HG03159 (cell line): ENCODE data around the gene CYCS.
"Not testable (repeated sequence)": the region's sequence is repeated elsewhere in the genome, so short reads cannot be mapped to it uniquely, and the experiment has no call there.

Source experiments
- ATAC-seq: cut with Tn5 transposase; IDR thresholded peaks from one replicate; pipeline ENCODE4 v1.9.1; 2021; ENCODE audit warnings: mild to moderate bottlenecking, moderate library complexity; ENCODE audit not compliant: unreplicated experiment

CYCS gene

GRCh38 chr7:25119102-25119501 lies 6.0 kb downstream of the CYCS start:
- no peak for ATAC-seq

- ATAC-seq: peak; percentile 39
Observed at GRCh38 chr7:25118048-25118753, 6.9 kb downstream of the CYCS start.

GRCh38 chr7:25117226-25118047 lies 7.6 kb downstream of the CYCS start:
- peak; percentile 84 for ATAC-seq

- ATAC-seq: no peak
Observed at GRCh38 chr7:25116621-25117020, 8.4 kb downstream of the CYCS start.

GRCh38 chr7:25110514-25110913 lies 14.5 kb downstream of the CYCS start:
- ATAC-seq: not testable (repeated sequence)

GRCh38 chr7:25109276-25109675 lies 15.8 kb downstream of the CYCS start:
- no peak for ATAC-seq

GRCh38 chr7:25105911-25106310 lies 19.1 kb downstream of the CYCS start:
- ATAC-seq: no peak

- ATAC-seq: no peak
Observed at GRCh38 chr7:25103773-25104172, 21.3 kb downstream of the CYCS start.

GRCh38 chr7:25101817-25102216 lies 23.2 kb downstream of the CYCS start:
- no peak for ATAC-seq

GRCh38 chr7:25098096-25099046 lies 26.7 kb downstream of the CYCS start:
- ATAC-seq: peak; percentile 67

- ATAC-seq: no peak
Observed at GRCh38 chr7:25095516-25096345, 29.3 kb downstream of the CYCS start.

GRCh38 chr7:25093268-25093826 lies 31.7 kb downstream of the CYCS start:
- peak; percentile 82 for ATAC-seq

GRCh38 chr7:25091779-25092178 lies 33.3 kb downstream of the CYCS start:
- no peak for ATAC-seq

- ATAC-seq: no peak
Observed at GRCh38 chr7:25091176-25091575, 33.9 kb downstream of the CYCS start.

- ATAC-seq: no peak
Observed at GRCh38 chr7:25090374-25090773, 34.7 kb downstream of the CYCS start.

- ATAC-seq: peak; percentile 96
Observed at GRCh38 chr7:25087855-25088254, 37.2 kb downstream of the CYCS start.

GRCh38 chr7:25084821-25085220 lies 40.2 kb downstream of the CYCS start:
- ATAC-seq: no peak

- no peak for ATAC-seq
Observed at GRCh38 chr7:25083201-25083600, 41.9 kb downstream of the CYCS start.

GRCh38 chr7:25082041-25082440 lies 43.0 kb downstream of the CYCS start:
- not testable (repeated sequence) for ATAC-seq

GRCh38 chr7:25077096-25077495 lies 48.0 kb downstream of the CYCS start:
- no peak for ATAC-seq
